HG03432 (cell line): ENCODE measurements around the gene PDE6H.

Source experiments
- ATAC-seq: cut with Tn5 transposase; IDR thresholded peaks from one replicate; pipeline ENCODE4 v1.9.1; 2021; ENCODE audit warnings: mild to moderate bottlenecking, moderate library complexity; ENCODE audit not compliant: unreplicated experiment

Gene PDE6H

DNA sequence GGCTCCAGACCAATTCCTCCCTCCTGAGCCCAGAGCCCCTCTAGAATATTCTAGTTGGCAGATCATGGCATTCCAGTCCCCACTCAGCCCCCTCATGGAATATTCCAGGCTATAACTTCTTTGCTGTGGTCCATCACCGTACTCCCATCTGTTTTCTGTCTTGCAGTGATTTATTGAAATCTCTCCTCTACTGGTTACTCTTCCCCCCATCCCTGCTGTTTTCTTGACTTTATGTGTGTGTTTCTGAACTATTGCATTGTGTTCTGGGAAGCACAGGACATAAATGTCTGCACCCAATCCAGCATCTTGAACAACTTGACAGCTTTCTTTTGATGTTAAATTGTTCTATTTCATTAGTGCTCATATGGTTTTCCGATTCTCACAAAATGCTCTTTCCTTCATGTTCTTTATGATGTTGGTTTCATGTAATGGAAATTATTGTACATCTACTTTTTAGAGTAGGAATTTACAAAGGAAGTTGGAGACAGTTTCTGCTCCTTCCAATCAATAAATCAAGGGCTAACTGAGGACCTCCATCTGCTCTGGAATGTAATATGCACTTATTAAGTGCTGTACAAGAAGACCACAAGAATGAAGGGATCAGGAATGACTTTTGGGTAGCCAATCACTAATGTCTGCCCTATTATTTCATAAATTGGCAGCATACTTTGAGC lies 26.3 kb downstream of the PDE6H start:
- ATAC-seq = no peak

DNA sequence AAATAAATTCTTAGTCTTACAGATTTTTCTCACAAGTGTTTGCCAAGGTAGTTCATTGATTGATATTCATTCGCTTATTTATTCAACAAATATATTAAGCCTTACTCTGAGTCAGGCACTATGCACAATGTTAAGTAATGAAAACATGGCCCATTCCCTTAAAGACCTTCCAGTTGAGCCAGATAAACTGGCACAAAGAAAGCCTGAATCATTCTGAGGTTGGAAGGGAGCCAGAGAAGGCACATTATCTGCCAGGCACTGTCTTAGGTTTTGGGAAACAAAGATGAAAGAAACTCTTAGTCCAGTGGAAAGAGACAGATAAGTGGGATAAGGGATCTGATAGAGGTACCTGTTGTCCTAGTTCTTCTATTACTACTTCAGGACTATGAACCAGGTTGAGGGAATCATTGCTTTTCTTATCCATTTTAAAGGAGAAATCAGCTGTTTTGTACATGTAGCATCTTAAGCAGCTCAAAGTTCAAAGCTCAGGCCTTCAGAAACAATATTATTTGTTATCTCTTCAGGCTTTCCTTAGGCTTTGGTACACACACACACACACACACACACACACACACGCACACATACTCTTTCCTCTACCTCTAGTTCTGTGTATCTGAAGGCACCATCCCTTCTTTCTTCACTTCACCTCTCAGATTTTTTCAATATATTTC lies 27.0 kb downstream of the PDE6H start:
- ATAC-seq = no peak

DNA sequence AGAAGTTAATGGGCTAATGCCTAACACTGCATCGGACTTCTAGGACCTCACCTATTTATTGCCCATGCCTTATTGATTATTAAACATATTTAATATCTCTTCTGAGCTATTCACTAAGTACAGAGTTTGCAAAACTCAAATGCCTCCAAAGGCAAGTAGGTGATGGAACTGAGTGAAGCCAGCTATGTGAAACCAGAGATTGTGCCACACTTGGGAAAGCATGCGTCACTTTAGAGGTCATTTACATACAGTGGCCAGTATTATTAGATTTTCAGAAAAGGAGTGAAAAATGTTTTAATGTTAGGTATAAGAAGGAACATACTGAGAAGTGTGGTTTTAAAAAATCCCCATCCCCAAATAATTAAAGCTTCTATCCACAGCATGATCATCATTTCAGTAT lies 27.7 kb downstream of the PDE6H start:
- ATAC-seq = no peak

DNA sequence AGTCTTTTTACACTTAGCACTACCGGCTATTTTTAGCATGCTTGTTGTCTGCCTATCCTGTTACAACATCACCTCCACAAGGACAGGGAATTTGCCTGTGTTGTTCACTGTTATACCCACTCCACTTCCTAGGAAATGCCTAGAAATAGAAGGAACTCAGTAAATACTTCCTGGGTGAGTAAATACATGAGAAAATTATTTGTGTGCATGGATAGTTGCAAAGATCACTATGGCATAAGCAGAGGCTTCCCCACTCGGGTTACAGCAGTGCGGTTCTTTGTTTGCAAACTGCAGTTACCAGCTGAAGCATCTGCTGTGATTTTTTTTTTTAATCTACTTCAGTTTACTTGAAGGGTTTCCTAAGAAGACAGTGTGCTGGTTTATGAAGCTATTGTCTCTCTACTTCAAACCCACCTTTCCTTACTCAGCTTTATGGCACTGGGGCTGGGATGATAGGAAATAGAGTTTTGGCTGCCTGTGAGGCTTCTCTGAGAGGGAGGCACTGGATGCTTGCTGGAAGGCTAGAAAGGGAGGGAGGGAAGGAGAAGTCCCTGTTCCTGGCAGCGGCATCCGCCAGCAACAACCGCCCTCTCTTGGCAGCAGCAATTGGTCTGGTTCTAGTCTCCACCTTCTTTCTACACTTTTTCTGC lies 29.0 kb downstream of the PDE6H start:
- no peak for ATAC-seq

GRCh38 chr12:15004421-15004820 lies 31.6 kb downstream of the PDE6H start:
- ATAC-seq = no peak

- ATAC-seq = no peak
Measured at GRCh38 chr12:15005064-15005463, 32.2 kb downstream of the PDE6H start.

- ATAC-seq = no peak
Measured at GRCh38 chr12:15007551-15007950, 34.7 kb downstream of the PDE6H start.

DNA sequence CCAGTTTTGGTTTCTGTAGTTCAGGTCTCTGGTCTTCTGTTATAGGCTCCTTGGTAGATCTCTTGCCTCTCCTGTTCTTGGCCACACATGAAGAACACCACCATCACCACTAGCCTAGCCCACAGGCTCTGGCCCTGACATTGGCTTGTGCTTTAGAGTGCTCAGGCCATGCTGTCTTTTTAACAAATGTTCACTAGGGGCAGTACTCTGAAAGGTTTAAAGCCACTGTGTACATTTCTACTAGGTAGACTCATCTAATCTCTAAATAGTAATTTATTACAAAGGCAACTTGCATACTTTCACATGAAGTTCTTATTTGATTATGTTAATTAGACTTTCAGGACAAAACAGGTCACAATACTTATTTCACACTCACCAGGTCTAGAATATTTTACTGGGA lies 38.3 kb downstream of the PDE6H start:
- no peak for ATAC-seq

GRCh38 chr12:15013634-15014179 lies 40.9 kb downstream of the PDE6H start:
- ATAC-seq = peak; percentile 44

DNA sequence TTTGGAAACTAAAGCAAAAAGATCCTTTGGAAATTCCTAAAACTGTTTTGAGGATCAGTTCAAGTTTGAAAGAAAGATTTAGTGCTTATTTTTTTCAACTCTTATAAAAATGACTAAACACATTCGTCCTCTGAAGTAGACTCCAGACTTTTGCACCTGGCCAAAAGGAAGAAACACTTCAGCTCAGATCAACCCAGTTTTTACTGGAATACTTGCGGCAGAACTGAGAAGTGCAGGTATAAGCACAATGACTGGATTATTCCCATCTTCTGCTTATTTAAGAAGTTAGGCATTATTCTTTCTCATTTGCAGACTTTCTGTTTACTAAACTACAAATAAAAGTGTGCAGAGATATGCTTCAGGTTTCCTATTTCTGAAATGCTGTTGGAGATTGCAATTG lies 41.9 kb downstream of the PDE6H start:
- ATAC-seq = no peak

DNA sequence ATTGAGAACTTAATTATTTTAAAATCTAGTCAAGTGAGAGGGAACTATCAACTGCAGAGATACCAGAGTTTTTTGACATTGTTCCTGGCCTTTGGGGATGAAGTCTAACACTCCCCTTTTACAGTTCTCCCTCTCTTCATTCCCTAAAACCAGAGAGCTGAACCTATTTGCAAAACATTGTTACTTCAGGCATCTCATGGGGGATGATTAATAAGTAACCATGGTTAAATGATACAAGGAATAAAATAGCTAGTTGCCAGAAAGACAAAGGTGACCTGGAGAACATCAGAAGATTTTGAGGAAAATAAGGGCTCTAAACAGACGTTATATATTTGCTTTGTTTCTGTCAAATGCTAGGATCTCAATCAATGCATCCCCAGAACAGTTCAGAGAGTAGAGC lies 42.3 kb downstream of the PDE6H start:
- no peak for ATAC-seq

DNA sequence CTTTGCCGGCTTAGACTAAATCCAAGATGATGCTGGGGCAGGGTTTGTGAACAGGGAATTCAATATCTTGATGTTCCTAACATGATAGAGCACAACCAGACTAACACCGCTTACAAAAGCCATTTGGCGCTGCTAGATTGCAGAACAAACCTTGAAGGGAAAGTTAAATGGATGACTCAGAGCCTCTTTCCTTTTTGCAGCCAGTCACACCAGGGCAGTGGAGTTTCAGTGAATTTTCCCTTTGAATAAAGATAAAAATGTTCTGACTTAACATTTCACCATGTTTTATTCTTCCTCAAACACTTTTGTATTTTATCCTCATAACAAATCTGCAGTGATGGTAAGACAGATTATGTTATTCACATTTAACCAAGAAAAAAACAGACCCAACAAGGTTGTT lies 47.3 kb downstream of the PDE6H start:
- ATAC-seq = no peak
